Activated CD8-positive, alpha-beta memory T cell treated with anti-CD3 and anti-CD28 coated beads, Interleukin-2, amount 50 U/mL, for 48 hours (primary cell): Measurements from ENCODE around the gene TTC39C.

Experiments used
- DNase-seq: peaks from one replicate; pipeline ENCODE4 v3.0.0-alpha.2; 2020

Gene TTC39C

GRCh38 chr18:24014062-24014985 is at the start of gene TTC39C:
TSS of gene TTC39C (plus strand) at chr18:24014754. CDS start at chr18:24014872, 118 bp downstream.
- peak; percentile 93 for DNase-seq

GRCh38 chr18:23966909-23967308 is 47.6 kb upstream of the TTC39C start:
- no peak for DNase-seq

- no peak for DNase-seq
Observed at GRCh38 chr18:23967321-23968089, 47.0 kb upstream of the TTC39C start.

- no peak for DNase-seq
Observed at GRCh38 chr18:23968638-23969604, 45.6 kb upstream of the TTC39C start.

- DNase-seq: no peak
Observed at GRCh38 chr18:23969664-23970063, 44.9 kb upstream of the TTC39C start.

- DNase-seq: no peak
Observed at GRCh38 chr18:23970161-23971096, 44.1 kb upstream of the TTC39C start.

GRCh38 chr18:23971097-23971440 is 43.5 kb upstream of the TTC39C start:
- DNase-seq: no peak

GRCh38 chr18:23971666-23972230 is 42.8 kb upstream of the TTC39C start:
- no peak for DNase-seq

GRCh38 chr18:23972453-23972852 is 42.1 kb upstream of the TTC39C start:
- no peak for DNase-seq

GRCh38 chr18:23977103-23977502 is 37.5 kb upstream of the TTC39C start:
- DNase-seq: no peak

- DNase-seq: no peak
Observed at GRCh38 chr18:23977719-23978483, 36.7 kb upstream of the TTC39C start.

- DNase-seq: no peak
Observed at GRCh38 chr18:23981369-23981980, 33.1 kb upstream of the TTC39C start.

GRCh38 chr18:23982155-23983079 is 32.1 kb upstream of the TTC39C start:
- no peak for DNase-seq

- DNase-seq: no peak
Observed at GRCh38 chr18:23983112-23983511, 31.4 kb upstream of the TTC39C start.

- DNase-seq: no peak
Observed at GRCh38 chr18:23986600-23987359, 27.8 kb upstream of the TTC39C start.

GRCh38 chr18:23990474-23991410 is 23.8 kb upstream of the TTC39C start:
- no peak for DNase-seq
